Stomach (tissue), 4 donors: ENCODE measurements around the gene C3orf20.

Experiments
- CTCF ChIP-seq, 7 experiments: fragments of 450-650 bp in 4 of 7; fragments of 200-600 bp in 3 of 7; sonication (generic) in 3 of 7; IDR thresholded peaks; one replicate each; pipeline ENCODE4 v1.5.1; 2016 to 2019; ENCODE audit warnings: antibody characterized with exemption in 7 of 7, control low read depth in 2 of 7, mild to moderate bottlenecking in 1 of 7
- POLR2A ChIP-seq, 4 donors: fragments of 450-650 bp; IDR thresholded peaks; one replicate each; pipeline ENCODE4 v1.6.1; 2016; ENCODE audit warnings: antibody characterized with exemption in 4 of 4, control low read depth in 2 of 4, mild to moderate bottlenecking in 1 of 4, moderate library complexity in 1 of 4
- POLR2AphosphoS5 ChIP-seq, 3 donors: sonication (generic); formaldehyde crosslinking; IDR thresholded peaks; one replicate each; pipeline ENCODE4 v1.6.1; 2016; ENCODE audit warnings: antibody characterized with exemption in 3 of 3

DNA sequence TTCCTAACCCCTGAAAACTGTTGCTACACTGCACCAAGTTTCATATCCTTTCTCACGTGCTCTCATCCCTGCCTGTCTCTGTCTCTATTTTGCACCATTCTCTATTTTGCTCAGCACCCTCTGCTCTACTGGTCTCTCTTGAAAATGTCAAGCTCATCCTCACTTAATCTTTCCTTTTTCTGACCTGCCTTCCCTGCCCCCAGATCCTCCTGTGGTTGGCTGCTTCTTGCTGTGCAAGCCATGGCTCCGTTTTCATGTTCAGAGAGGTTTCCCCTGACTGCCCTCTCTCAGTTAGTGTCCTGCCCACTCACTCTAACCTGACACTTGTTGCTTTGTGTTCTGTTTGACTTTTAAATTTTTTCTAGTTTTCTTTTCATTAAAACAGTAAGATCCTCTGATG, 17.4 kb upstream of the C3orf20 start:
- TF ChIP-seq CTCF (IDR thresholded peaks at IDR 0.05): no peak
- TF ChIP-seq POLR2A (IDR thresholded peaks at IDR 0.05): no peak
- no peak for TF ChIP-seq POLR2AphosphoS5 (IDR thresholded peaks at IDR 0.05)
